ENCODE data around the gene FAM227B. TPM values are rescaled to one million over a fixed set of nuclear protein-coding genes. Genes with fewer than 3 reads are reported as not detected.
"Not testable (repeated sequence)": the region's sequence is repeated elsewhere in the genome, so short reads cannot be mapped to it uniquely, and the experiment has no call there.

FAM227B gene
- total RNA-seq, 2 donors from 2014 or later: 8.3 to 12.9 TPM

GRCh38 chr15:49620199-49620598 lies 419 bp downstream of the FAM227B start:
- TF ChIP-seq POLR2A (IDR thresholded peaks at IDR 0.05): no peak
- peak in 1 of 4 experiments; percentile 6 for TF ChIP-seq CTCF (IDR thresholded peaks at IDR 0.05)
- no peak for TF ChIP-seq POLR2AphosphoS5 (IDR thresholded peaks at IDR 0.05)
- intact Hi-C loops (cut with DNase I): loop anchor here (5.0 to 10.0 kb wide), 4 partner anchors 193 to 385 kb away; no protein-coding TSS in a partner anchor

GRCh38 chr15:49619226-49619625 lies 1.4 kb downstream of the FAM227B start:
- Histone ChIP-seq H3K27ac (no peak overlapping the region), H3K27me3 (replicated peaks; ENCODE audit: insufficient read depth) (no peaks in the 10 kb centered on the region), H3K4me3 (no peak overlapping the region), H3K4me1 (replicated peaks) (no peaks in the 10 kb centered on the region), H3K9me3 (no peaks in the 10 kb centered on the region), H3K36me3 (no peaks in the 10 kb centered on the region)
- TF ChIP-seq POLR2AphosphoS5 (IDR thresholded peaks at IDR 0.05): no peak
- no peak for TF ChIP-seq POLR2A (IDR thresholded peaks at IDR 0.05)
- no peak for TF ChIP-seq CTCF (IDR thresholded peaks at IDR 0.05)
- DNase-seq (ENCODE audit: low spot score): no peak
- intact Hi-C loops (cut with DNase I): no loop called here
- WGBS: 87% methylated on average over 3 of the region's 3 CpGs

More at GRCh38 chr15:49620199-49620598, 419 bp downstream of the FAM227B start:
- peak overlapping the region; percentile 86 to 87 for H3K27ac ChIP-seq
- H3K36me3 ChIP-seq: no peaks in the 10 kb centered on the region
- H3K27me3 ChIP-seq (replicated peaks; ENCODE audit: insufficient read depth): no peaks in the 10 kb centered on the region
- no peaks in the 10 kb centered on the region for H3K9me3 ChIP-seq
- H3K4me3 ChIP-seq: peak overlapping the region; percentile 62 to 63
- no peaks in the 10 kb centered on the region for H3K4me1 ChIP-seq (replicated peaks)
- no peak for DNase-seq (ENCODE audit: low spot score)
- 1% methylated on average over 6 of the region's 6 CpGs for WGBS

- H3K27me3 ChIP-seq (replicated peaks; ENCODE audit: insufficient read depth); DNase-seq (ENCODE audit: low spot score); H3K9me3 ChIP-seq; H3K4me1 ChIP-seq (replicated peaks); H3K4me3 ChIP-seq; H3K27ac ChIP-seq; intact Hi-C loops (cut with DNase I); H3K36me3 ChIP-seq: not testable (repeated sequence)
- 94% methylated on average over 3 of the region's 3 CpGs for WGBS
These were observed 8.4 kb downstream of the FAM227B start for GRCh38 chr15:49612240-49612639.

GRCh38 chr15:49610157-49610918 lies 10.3 kb downstream of the FAM227B start:
- H3K9me3 ChIP-seq: no peaks in the 10 kb centered on the region
- TF ChIP-seq CTCF (IDR thresholded peaks at IDR 0.05): no peak
- TF ChIP-seq POLR2AphosphoS5 (IDR thresholded peaks at IDR 0.05): no peak
- TF ChIP-seq POLR2A (IDR thresholded peaks at IDR 0.05): no peak
- H3K4me1 ChIP-seq (replicated peaks): no peaks in the 10 kb centered on the region
- intact Hi-C loops (cut with DNase I): no loop called here
- no peak overlapping the region for H3K27ac ChIP-seq
- H3K4me3 ChIP-seq: no peak overlapping the region
- no peak for DNase-seq (ENCODE audit: low spot score)
- 87% methylated on average over 2 of the region's 2 CpGs for WGBS
- no peaks in the 10 kb centered on the region for H3K27me3 ChIP-seq (replicated peaks; ENCODE audit: insufficient read depth)
- no peaks in the 10 kb centered on the region for H3K36me3 ChIP-seq

GRCh38 chr15:49606594-49606993 lies 14.0 kb downstream of the FAM227B start:
- no peaks in the 10 kb centered on the region for H3K27me3 ChIP-seq (replicated peaks; ENCODE audit: insufficient read depth)
- H3K4me3 ChIP-seq: no peak overlapping the region
- no peaks in the 10 kb centered on the region for H3K36me3 ChIP-seq
- no peak for DNase-seq (ENCODE audit: low spot score)
- intact Hi-C loops (cut with DNase I): no loop called here
- TF ChIP-seq POLR2AphosphoS5 (IDR thresholded peaks at IDR 0.05) (no peak), CTCF (IDR thresholded peaks at IDR 0.05) (no peak), POLR2A (IDR thresholded peaks at IDR 0.05) (no peak)
- no peaks in the 10 kb centered on the region for H3K4me1 ChIP-seq (replicated peaks)
- H3K9me3 ChIP-seq: no peaks in the 10 kb centered on the region
- no peak overlapping the region for H3K27ac ChIP-seq
